ENCODE measurements around the gene CLASP1.

- TF ChIP-seq CTCF (optimal IDR thresholded peaks at IDR 0.05 in 1 of 3, IDR thresholded peaks at IDR 0.05 in 1 of 3, conservative IDR thresholded peaks at IDR 0.05 in 1 of 3; ENCODE audit: extremely low read depth in 1 of 3, insufficient read depth in 2 of 3, low read length in 3 of 3) = no peak
- TF ChIP-seq EZH2 (IDR thresholded peaks at IDR 0.05; ENCODE audit: low read length) = no peak
Measured at GRCh38 chr2:121436918-121437317, 212.3 kb downstream of the CLASP1 start.

Measured in keratinocyte (primary cell).